Skeletal muscle tissue (tissue), 4 donors: ENCODE measurements around the gene MCOLN3. TPM values are rescaled to one million over a fixed set of nuclear protein-coding genes. Genes with fewer than 3 reads are reported as not detected.

Source experiments
- H3K27ac ChIP-seq: one replicate; pipeline ENCODE4 v1.7.0; 2013; ENCODE audit warnings: mild to moderate bottlenecking, low read depth, low read length, inconsistent platforms
- H3K27me3 ChIP-seq, 3 donors: one replicate each; pipeline ENCODE4 v1.7.0; 2013; ENCODE audit warnings: low read length in 3 of 3; ENCODE audit not compliant: control insufficient read depth in 3 of 3, insufficient read depth in 3 of 3
- H3K36me3 ChIP-seq, 3 donors: one replicate each; pipeline ENCODE4 v1.7.0; 2013; ENCODE audit warnings: low read length in 3 of 3; ENCODE audit not compliant: control insufficient read depth in 3 of 3, insufficient read depth in 3 of 3
- H3K4me1 ChIP-seq, 3 donors: one replicate each; pipeline ENCODE4 v1.7.0; 2013; ENCODE audit warnings: low read length in 3 of 3, mild to moderate bottlenecking in 3 of 3; ENCODE audit not compliant: control insufficient read depth in 3 of 3, insufficient read depth in 3 of 3
- H3K4me3 ChIP-seq, 3 donors: one replicate each; pipeline ENCODE4 v1.7.0; 2013; ENCODE audit warnings: low read length in 3 of 3
- H3K9ac ChIP-seq, 3 donors: one replicate each; pipeline ENCODE4 v1.7.0; 2013; ENCODE audit warnings: low read length in 3 of 3, mild to moderate bottlenecking in 3 of 3, moderate library complexity in 2 of 3, low read depth in 1 of 3
- H3K9me3 ChIP-seq, 3 donors: one replicate each; pipeline ENCODE4 v1.7.0; 2013; ENCODE audit warnings: low read length in 3 of 3; ENCODE audit not compliant: control insufficient read depth in 3 of 3
- total RNA-seq: library from RNA; depleted of rRNA; stranded (reverse); fragments of >200 nt; gene quantifications from one replicate; pipeline ENCODE4 v1.2.3, GENCODE V29; 2014
- donor health status: Osteomylitis.

MCOLN3 gene, protein sequence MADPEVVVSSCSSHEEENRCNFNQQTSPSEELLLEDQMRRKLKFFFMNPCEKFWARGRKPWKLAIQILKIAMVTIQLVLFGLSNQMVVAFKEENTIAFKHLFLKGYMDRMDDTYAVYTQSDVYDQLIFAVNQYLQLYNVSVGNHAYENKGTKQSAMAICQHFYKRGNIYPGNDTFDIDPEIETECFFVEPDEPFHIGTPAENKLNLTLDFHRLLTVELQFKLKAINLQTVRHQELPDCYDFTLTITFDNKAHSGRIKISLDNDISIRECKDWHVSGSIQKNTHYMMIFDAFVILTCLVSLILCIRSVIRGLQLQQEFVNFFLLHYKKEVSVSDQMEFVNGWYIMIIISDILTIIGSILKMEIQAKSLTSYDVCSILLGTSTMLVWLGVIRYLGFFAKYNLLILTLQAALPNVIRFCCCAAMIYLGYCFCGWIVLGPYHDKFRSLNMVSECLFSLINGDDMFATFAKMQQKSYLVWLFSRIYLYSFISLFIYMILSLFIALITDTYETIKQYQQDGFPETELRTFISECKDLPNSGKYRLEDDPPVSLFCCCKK
- 0.52 TPM for total RNA-seq

DNA sequence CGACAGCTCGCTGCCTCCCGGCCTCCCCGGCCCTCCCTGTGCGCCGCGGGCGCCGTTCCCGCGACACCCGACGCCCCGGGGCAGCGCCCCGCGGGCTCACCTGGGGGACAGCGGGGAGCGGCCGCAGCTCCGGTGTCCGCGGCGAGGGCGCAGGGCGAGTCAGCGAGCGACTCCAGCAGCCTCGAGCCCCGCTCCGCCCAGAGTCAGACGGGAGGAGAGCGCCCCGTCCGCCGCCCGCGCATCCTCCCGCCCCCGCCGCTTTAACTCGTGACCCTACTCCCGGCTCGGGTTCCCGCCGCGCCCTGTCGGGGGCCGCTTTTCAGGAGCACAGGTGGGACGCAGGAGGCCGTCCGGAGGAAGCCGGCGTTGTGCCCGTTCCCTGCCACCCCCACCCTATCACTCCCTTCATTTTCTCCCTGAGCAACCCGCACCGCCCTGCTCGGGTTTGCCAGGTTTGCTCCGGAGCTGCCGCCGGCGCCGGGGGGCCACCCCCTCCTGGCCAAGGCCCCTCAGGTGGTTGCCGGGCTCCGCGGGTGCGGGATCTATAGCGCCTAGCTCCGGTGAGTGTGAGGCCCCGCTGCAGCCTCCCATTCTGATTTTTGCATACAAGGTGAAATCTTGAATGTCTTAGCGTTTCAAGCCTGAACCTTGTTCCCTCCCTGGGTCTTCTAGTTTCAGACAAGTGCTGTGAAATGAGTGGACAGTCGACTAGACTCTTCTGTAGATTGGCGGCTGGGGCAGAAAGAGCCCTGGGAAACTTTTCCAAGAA, at the start of gene MCOLN3:
TSS of gene MCOLN3 (minus strand) at position 205 of the 769 bp plus-strand sequence. CDS start 3,140 bp downstream, outside the sequence.
- peaks cover 0 to 6% (median 4%) of the 10 kb centered on the region in 3 donors for H3K4me1 ChIP-seq
- no peak within 1 kb of the TSS for H3K27ac ChIP-seq
- H3K4me3 ChIP-seq = peak within 1 kb of the TSS; percentile 32 to 54 (median 46)
- no peaks in the 10 kb centered on the region for H3K9me3 ChIP-seq
- no peak within 1 kb of the TSS for H3K9ac ChIP-seq
- peaks cover 23 to 40% (median 38%) of the 10 kb centered on the region in 3 donors for H3K27me3 ChIP-seq
- no peaks in the 10 kb centered on the region for H3K36me3 ChIP-seq

DNA sequence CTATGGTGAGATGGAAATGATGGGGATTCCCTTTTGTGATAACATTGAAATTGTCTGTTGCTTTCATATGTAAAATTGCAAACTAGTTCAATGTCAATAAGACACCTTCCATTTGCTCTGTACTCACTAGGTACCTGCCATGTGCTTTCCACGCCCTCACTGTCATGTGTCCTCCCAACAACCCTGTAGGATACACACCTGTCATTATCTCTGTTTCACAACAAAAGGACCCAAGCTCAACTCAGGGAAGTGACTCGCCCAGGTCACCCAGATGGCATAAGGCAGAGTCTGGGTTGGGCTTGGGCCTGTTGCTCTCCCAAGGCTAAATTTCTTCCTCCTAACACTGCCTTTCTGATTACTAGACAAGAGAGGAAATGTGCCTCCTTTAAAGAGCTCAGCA, 45.3 kb upstream of the MCOLN3 start:
- no peak overlapping the region for H3K4me3 ChIP-seq
- no peaks in the 10 kb centered on the region for H3K4me1 ChIP-seq
- no peaks in the 10 kb centered on the region for H3K27me3 ChIP-seq
- no peaks in the 10 kb centered on the region for H3K36me3 ChIP-seq
- H3K27ac ChIP-seq = no peak overlapping the region
- no peak overlapping the region for H3K9ac ChIP-seq
- no peaks in the 10 kb centered on the region for H3K9me3 ChIP-seq

DNA sequence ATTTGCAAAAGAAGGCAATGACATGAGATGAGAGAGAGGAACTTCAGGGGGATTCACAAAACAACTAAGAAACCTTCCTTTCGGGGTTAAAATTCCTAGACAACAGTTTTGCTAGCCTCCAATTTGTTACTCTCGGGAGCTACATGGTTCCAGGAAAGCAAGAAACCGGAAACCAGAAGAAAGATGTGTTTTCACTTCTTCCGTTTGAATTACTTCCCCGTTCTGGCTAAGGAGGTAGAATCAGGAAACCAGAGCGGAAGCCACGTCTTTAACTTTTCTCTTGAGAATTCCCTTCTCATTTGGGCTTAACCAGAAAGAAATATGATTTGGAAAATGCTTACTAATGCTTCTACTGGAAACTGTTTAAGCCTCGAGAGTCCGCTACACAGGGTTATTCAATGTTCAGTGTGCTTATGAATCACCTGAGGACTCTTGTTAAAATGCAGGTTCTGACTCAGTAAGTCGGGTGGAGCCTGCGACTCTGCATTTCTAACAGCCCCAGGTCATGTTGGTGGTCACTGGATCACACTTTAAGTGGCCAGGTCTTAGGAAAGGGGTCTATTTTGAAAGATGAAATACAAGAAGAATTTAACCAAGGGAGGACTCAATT, 43.5 kb upstream of the MCOLN3 start:
- Histone ChIP-seq H3K9me3 (no peaks in the 10 kb centered on the region), H3K4me1 (no peaks in the 10 kb centered on the region), H3K27me3 (no peaks in the 10 kb centered on the region), H3K4me3 (peak overlapping the region in 1 of 3 donors; percentile 7), H3K9ac (no peak overlapping the region), H3K27ac (no peak overlapping the region), H3K36me3 (no peaks in the 10 kb centered on the region)

DNA sequence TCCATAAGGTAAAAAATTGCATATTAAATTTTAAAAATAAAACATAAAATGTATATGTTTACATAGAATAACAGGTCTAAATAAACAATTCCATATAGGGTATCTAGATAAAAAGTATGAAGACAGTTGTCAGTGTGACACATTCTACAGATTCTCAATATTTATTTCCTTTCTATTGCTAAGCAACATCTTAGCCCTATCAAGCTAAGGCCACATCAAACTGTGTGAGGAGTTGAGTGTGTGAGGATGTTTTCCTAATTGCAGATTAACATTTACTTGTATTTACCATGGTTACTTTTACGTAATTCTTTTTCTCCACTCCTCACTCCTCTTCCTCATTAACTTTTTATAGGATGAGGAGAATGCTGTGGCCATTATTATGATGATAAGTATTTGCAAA, 41.9 kb upstream of the MCOLN3 start:
- H3K27me3 ChIP-seq = no peaks in the 10 kb centered on the region
- no peaks in the 10 kb centered on the region for H3K9me3 ChIP-seq
- H3K4me3 ChIP-seq = no peak overlapping the region
- no peaks in the 10 kb centered on the region for H3K36me3 ChIP-seq
- H3K4me1 ChIP-seq = no peaks in the 10 kb centered on the region
- no peak overlapping the region for H3K9ac ChIP-seq
- H3K27ac ChIP-seq = no peak overlapping the region

DNA sequence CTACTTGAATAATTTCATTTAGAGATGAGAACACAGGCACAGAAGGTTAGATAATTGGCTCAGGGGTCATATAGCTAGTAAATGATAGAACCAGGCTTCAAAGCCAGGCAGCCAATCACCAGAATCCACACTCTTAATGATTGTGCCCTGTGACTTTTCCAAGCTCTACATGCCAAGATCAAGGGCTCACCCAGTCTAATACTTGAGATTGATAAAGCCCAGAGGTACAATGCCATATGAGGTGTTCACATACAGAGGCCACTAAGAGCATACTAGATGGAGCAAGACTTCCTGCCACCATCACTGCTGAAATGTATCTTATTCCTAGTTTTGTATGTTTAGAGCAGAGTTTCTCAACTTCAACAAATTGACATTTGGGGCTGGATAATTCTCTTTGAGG, 40.9 kb upstream of the MCOLN3 start:
- Histone ChIP-seq H3K27me3 (peaks cover 0 to 4% (median 0%) of the 10 kb centered on the region in 3 donors), H3K9ac (no peak overlapping the region), H3K36me3 (no peaks in the 10 kb centered on the region), H3K27ac (no peak overlapping the region), H3K4me1 (no peaks in the 10 kb centered on the region), H3K4me3 (no peak overlapping the region), H3K9me3 (no peaks in the 10 kb centered on the region)

DNA sequence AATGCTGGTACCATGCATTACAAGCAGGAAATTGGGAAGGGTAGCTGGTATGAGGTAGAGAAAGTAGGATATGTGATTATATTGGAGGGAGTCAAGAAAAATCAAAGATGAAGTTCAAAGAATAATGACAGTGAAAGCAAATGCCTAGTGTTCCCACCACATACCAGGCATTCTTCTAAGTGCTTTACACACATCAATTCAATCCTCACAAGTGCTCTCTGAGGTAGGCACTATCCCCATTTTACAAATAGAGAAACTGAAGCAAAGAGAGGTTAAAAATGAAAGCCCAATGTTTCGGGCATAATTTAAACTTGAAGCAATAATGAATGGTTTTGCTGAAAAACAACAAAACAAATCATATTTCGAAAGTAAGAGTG, 40.1 kb upstream of the MCOLN3 start:
- H3K4me3 ChIP-seq = no peak overlapping the region
- H3K4me1 ChIP-seq = no peaks in the 10 kb centered on the region
- H3K9me3 ChIP-seq = no peaks in the 10 kb centered on the region
- H3K27ac ChIP-seq = no peak overlapping the region
- H3K36me3 ChIP-seq = no peaks in the 10 kb centered on the region
- no peak overlapping the region for H3K9ac ChIP-seq
- peaks cover 0 to 4% (median 0%) of the 10 kb centered on the region in 3 donors for H3K27me3 ChIP-seq

DNA sequence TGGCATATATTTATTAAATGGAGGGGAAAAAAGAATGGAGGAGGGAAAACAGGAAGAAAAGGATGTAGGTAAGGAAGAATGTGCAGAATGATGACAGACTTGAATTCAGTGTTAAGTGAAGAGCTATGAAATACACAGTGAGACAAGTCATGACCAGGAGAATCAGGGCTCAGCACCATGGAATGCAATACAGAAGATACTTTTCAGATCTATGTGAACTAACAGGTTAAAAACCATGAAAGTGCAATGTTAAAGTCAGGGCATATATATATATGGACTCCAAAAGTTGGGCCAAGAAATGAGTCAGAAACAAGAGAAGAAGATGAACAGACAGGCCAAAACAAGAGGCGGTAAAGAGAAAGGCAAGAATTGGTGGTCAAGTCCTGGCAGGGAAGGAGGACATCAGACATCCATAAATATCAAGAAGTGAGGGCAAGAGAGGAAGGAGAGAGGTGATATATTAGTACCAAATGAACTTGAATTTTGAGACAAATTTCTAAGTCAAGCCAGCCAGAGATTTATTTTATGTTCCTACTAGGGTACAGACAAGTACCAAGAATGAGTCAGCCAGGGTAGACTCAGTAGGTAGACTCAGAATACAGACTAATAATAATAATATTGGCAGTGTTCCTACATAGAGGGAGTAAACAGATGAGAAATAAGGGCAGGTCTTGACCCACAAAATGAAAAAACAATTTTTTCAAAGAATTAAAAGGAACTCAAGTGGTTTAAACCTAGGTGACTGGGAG, 39.5 kb upstream of the MCOLN3 start:
- no peaks in the 10 kb centered on the region for H3K9me3 ChIP-seq
- no peak overlapping the region for H3K4me3 ChIP-seq
- H3K9ac ChIP-seq = no peak overlapping the region
- H3K36me3 ChIP-seq = no peaks in the 10 kb centered on the region
- no peak overlapping the region for H3K27ac ChIP-seq
- no peaks in the 10 kb centered on the region for H3K4me1 ChIP-seq
- H3K27me3 ChIP-seq = peaks cover 0 to 4% (median 0%) of the 10 kb centered on the region in 3 donors

DNA sequence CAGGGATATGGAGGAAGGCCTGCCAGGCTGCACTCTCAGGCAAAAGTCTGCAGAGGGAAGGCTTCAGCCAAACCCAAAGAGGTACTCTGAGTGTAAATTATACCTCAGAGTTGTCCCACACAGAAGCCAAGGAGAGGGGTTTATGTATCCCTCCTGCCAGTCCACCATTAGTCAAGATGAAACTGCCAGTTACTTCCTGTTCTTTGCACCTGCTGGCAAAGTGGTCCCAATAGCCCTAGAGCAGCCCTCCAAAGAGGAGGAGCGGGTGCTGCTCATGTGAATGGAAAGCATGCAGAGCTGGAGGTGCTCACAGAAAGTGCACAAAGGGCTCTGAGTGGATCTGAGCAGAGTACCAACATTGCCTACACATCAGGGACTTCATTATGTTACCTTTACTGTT, 37.1 kb upstream of the MCOLN3 start:
- Histone ChIP-seq H3K4me3 (no peak overlapping the region), H3K4me1 (no peaks in the 10 kb centered on the region)

DNA sequence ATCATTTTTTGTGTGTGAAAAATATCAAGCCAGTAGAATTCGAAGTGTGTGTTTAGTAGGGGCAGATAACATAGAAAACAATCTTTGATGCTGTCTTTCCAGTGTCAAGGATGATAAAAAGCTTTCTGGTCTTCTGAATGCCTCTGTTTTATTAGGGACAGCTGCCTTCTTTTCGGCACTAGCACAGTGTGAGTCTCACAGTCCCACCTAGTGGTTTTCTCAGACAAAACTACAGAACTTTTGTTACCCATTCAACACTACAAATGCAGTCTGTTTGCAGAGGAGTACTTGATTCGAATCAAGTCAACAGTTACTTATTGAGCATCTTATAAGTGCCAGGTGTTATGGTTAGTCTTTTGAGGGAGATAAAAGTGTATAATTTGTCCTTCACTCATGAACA, 30.6 kb upstream of the MCOLN3 start:
- H3K9ac ChIP-seq = no peak overlapping the region
- H3K27ac ChIP-seq = no peak overlapping the region
- no peaks in the 10 kb centered on the region for H3K36me3 ChIP-seq
- H3K9me3 ChIP-seq = peaks cover 0 to 4% (median 0%) of the 10 kb centered on the region in 3 donors
- H3K4me3 ChIP-seq = no peak overlapping the region
- H3K4me1 ChIP-seq = no peaks in the 10 kb centered on the region
- no peaks in the 10 kb centered on the region for H3K27me3 ChIP-seq

More for the DNA sequence above, 37.1 kb upstream of the MCOLN3 start:
- Histone ChIP-seq H3K9ac (no peak overlapping the region), H3K36me3 (no peaks in the 10 kb centered on the region), H3K27me3 (peaks cover 0 to 4% (median 0%) of the 10 kb centered on the region in 3 donors), H3K27ac (no peak overlapping the region), H3K9me3 (no peaks in the 10 kb centered on the region)
